Neural crest cell (in vitro differentiated cells): ENCODE measurements around the gene FKBP7. TPM values are rescaled to one million over a fixed set of nuclear protein-coding genes. Genes with fewer than 3 reads are reported as not detected.
"Not testable (repeated sequence)": the region's sequence is repeated elsewhere in the genome, so short reads cannot be mapped to it uniquely, and the experiment has no call there.

Experiments
- DNase-seq: peaks from one replicate; pipeline ENCODE4 v3.0.0; 2021; ENCODE audit warnings: low read depth, mixed read lengths, low spot score
- H3K27ac Mint-ChIP-seq: one replicate; pipeline ENCODE4 v1.8.0; 2021; ENCODE audit warnings: mild to moderate bottlenecking, mixed read lengths; ENCODE audit not compliant: unreplicated experiment
- H3K27me3 Mint-ChIP-seq: 2 replicates; pipeline ENCODE4 v1.8.0; 2021; ENCODE audit warnings: low read depth, mild to moderate bottlenecking, mixed read lengths
- H3K36me3 Mint-ChIP-seq: 2 replicates; pipeline ENCODE4 v1.8.0; 2021; ENCODE audit warnings: low read depth, mild to moderate bottlenecking, mixed read lengths
- H3K4me1 Mint-ChIP-seq: 2 replicates; pipeline ENCODE4 v1.8.0; 2021; ENCODE audit warnings: mixed read lengths
- H3K4me3 Mint-ChIP-seq: one replicate; pipeline ENCODE4 v1.8.0; 2021; ENCODE audit warnings: mild to moderate bottlenecking, mixed read lengths
- H3K9me3 Mint-ChIP-seq: 2 replicates; pipeline ENCODE4 v1.8.0; 2021; ENCODE audit warnings: mixed read lengths
- CTCF ChIP-seq: fragments of 200-600 bp; sonication (generic); conservative IDR thresholded peaks from 2 replicates; pipeline ENCODE4 v1.5.0; 2021; ENCODE audit warnings: antibody characterized with exemption, mild to moderate bottlenecking
- total RNA-seq: library from RNA; stranded (reverse); gene quantifications from 2 replicates; pipeline ENCODE4 v1.2.1, GENCODE V29; 2021

FKBP7 gene
- total RNA-seq, 1 donor from 2014 or later: 25.2 TPM

- Mint-ChIP-seq H3K36me3 (no peaks in the 10 kb centered on the region), H3K4me1 (peaks cover 22% of the 10 kb centered on the region), H3K27me3 (no peaks in the 10 kb centered on the region), H3K27ac (no peak overlapping the region), H3K9me3 (no peaks in the 10 kb centered on the region), H3K4me3 (no peak overlapping the region)
- DNase-seq: no peak
- no peak for TF ChIP-seq CTCF
These were observed 5.0 kb downstream of the FKBP7 start for GRCh38 chr2:178473373-178473772.

GRCh38 chr2:178471313-178471712, 7.1 kb downstream of the FKBP7 start:
- not testable (repeated sequence) for H3K4me3 Mint-ChIP-seq, DNase-seq, H3K36me3 Mint-ChIP-seq, H3K27ac Mint-ChIP-seq, H3K9me3 Mint-ChIP-seq, H3K27me3 Mint-ChIP-seq
- H3K4me1 Mint-ChIP-seq: peaks cover 11% of the 10 kb centered on the region

- Mint-ChIP-seq H3K36me3 (peaks cover 9% of the 10 kb centered on the region), H3K4me3 (no peak overlapping the region), H3K9me3 (no peaks in the 10 kb centered on the region), H3K4me1 (peaks cover 3% of the 10 kb centered on the region), H3K27ac (no peak overlapping the region), H3K27me3 (no peaks in the 10 kb centered on the region)
- DNase-seq: no peak
- TF ChIP-seq CTCF: no peak
These were observed 9.1 kb downstream of the FKBP7 start for GRCh38 chr2:178469219-178469849.

GRCh38 chr2:178457390-178457886, 21.0 kb downstream of the FKBP7 start:
- Mint-ChIP-seq H3K27me3 (no peaks in the 10 kb centered on the region), H3K27ac (no peak overlapping the region), H3K4me3 (no peak overlapping the region), H3K9me3 (no peaks in the 10 kb centered on the region), H3K4me1 (peaks cover under 1% of the 10 kb centered on the region), H3K36me3 (no peaks in the 10 kb centered on the region)
- no peak for DNase-seq
- TF ChIP-seq CTCF: no peak

- H3K4me3 Mint-ChIP-seq: no peak overlapping the region
- no peaks in the 10 kb centered on the region for H3K9me3 Mint-ChIP-seq
- no peaks in the 10 kb centered on the region for H3K27me3 Mint-ChIP-seq
- no peak for TF ChIP-seq CTCF
- peaks cover 12% of the 10 kb centered on the region for H3K4me1 Mint-ChIP-seq
- no peaks in the 10 kb centered on the region for H3K36me3 Mint-ChIP-seq
- no peak overlapping the region for H3K27ac Mint-ChIP-seq
- no peak for DNase-seq
These were observed 22.5 kb downstream of the FKBP7 start for GRCh38 chr2:178455947-178456346.

- Mint-ChIP-seq H3K36me3 (peaks cover 9% of the 10 kb centered on the region), H3K4me1 (peaks cover 34% of the 10 kb centered on the region), H3K9me3 (no peaks in the 10 kb centered on the region), H3K27ac (no peak overlapping the region), H3K4me3 (no peak overlapping the region), H3K27me3 (no peaks in the 10 kb centered on the region)
- no peak for DNase-seq
- no peak for TF ChIP-seq CTCF
These were observed 25.5 kb downstream of the FKBP7 start for GRCh38 chr2:178452870-178453269.
